Right lung (tissue), 5 donors: Measurements from ENCODE around the gene FAAP100. TPM values are rescaled to one million over a fixed set of nuclear protein-coding genes. Genes with fewer than 3 reads are reported as not detected.

ENCODE experiments used
- DNase-seq, 2 donors: peaks; one replicate each; pipeline ENCODE4 v3.0.0-alpha.2; 2013
- polyA plus RNA-seq, 5 donors: library from polyadenylated mRNA; unstranded; fragments of 120-200 nt; gene quantifications; one replicate each; pipeline versions ENCODE4 v1.2.1 to v1.2.3, GENCODE V29; 2013; ENCODE audit warnings: inconsistent platforms in 1 of 5, low replicate concordance in 1 of 5; ENCODE audit not compliant: insufficient read length in 5 of 5, insufficient read depth in 1 of 5

FAAP100 gene
- polyA plus RNA-seq, 5 donors, result 16.7 to 37.6 (median 29.3) TPM

DNA sequence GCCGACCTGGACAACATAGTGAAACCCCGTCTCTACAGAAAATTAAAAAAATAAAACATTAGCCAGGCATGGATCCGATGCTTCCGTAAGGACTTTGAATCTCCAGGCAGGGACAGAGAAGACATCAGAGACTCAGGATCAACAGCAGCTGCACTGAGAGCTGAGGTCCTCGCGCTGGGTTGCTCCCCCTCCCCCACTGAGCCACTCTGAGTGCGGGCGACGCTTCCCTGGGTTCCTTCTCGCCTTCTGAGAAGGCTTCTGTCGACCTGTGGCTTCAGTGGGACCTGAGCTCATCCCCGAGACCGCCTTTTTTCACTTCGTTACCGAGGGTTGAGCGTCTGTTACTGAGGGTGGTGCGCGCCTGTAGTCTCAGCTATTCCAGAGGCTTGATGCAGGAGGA is 60.0 kb downstream of the FAAP100 start:
- DNase-seq, result no peak

DNA sequence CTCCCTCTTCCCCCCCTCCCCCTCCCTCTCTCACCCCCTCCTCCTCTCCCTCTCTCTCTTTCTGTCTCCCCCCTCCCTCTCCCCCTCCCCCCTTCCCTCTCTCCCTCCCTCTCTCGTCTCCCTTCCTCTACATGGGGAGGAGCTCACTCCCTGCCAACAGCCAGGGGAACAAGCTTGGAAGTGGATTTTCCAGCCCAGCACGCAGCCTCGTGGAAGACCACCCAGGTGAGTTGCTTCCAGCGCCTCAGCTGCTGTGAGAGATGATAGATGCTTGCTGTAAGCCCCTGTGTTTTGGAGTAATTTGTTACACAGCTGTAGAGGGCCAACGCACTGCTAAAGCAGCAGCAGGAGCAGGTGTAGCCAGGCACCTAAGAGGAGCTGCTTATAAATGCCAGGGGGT is 60.4 kb downstream of the FAAP100 start:
- DNase-seq, result no peak

GRCh38 chr17:81491181-81491581 is 61.0 kb downstream of the FAAP100 start:
- no peak for DNase-seq

- no peak for DNase-seq
These were observed 61.9 kb downstream of the FAAP100 start for GRCh38 chr17:81489998-81490992.

Other genes with a start within 250 kb of the FAAP100 start
- gene BAHCC1, start 156.9 kb downstream of the FAAP100 start, polyA plus RNA-seq, result 10 to 100 TPM; 14.1 to 27.2 (median 20.0) TPM
- gene ACTG1, start 39.6 kb downstream of the FAAP100 start, polyA plus RNA-seq, result 1,000 to 10,000 TPM; 2,069 to 3,045 (median 2,504) TPM
- gene FSCN2, start 24.0 kb downstream of the FAAP100 start, polyA plus RNA-seq, result 1 to 10 TPM in 3 of 5 donors, under 1 TPM in 2; 0.76 to 2.7 (median 1.3) TPM
- 10 to 100 TPM; 42.5 to 62.6 (median 53.3) TPM for gene NPLOC4, start 84.8 kb upstream of the FAAP100 start, polyA plus RNA-seq
- 1 to 10 TPM; 3.1 to 7.5 (median 3.7) TPM for gene TSPAN10, start 84.8 kb upstream of the FAAP100 start, polyA plus RNA-seq
- 1 to 10 TPM; 4.1 to 9.0 (median 5.0) TPM for gene PDE6G, start 104.2 kb upstream of the FAAP100 start, polyA plus RNA-seq
- gene OXLD1, start 114.3 kb upstream of the FAAP100 start, polyA plus RNA-seq, result 10 to 100 TPM in 4 of 5 donors, 1 to 10 TPM in 1; 8.8 to 18.2 (median 11.0) TPM
- 10 to 100 TPM; 13.8 to 19.4 (median 14.0) TPM for gene CCDC137, start 114.4 kb upstream of the FAAP100 start, polyA plus RNA-seq
- gene ARL16, start 131.4 kb upstream of the FAAP100 start, polyA plus RNA-seq, result 10 to 100 TPM; 38.7 to 53.2 (median 45.5) TPM
- 10 to 100 TPM; 76.4 to 92.3 (median 82.1) TPM for gene HGS, start 131.7 kb upstream of the FAAP100 start, polyA plus RNA-seq
- gene MRPL12, start 151.0 kb upstream of the FAAP100 start, polyA plus RNA-seq, result 10 to 100 TPM; 23.5 to 52.8 (median 28.3) TPM
- 10 to 100 TPM in 1 of 5 donors, 1 to 10 TPM in 4; 5.4 to 12.7 (median 9.5) TPM for gene SLC25A10, start 159.9 kb upstream of the FAAP100 start, polyA plus RNA-seq